ENCODE measurements around the gene CCDC196. TPM values are rescaled to one million over a fixed set of nuclear protein-coding genes. Genes with fewer than 3 reads are reported as not detected.

CCDC196 gene, protein sequence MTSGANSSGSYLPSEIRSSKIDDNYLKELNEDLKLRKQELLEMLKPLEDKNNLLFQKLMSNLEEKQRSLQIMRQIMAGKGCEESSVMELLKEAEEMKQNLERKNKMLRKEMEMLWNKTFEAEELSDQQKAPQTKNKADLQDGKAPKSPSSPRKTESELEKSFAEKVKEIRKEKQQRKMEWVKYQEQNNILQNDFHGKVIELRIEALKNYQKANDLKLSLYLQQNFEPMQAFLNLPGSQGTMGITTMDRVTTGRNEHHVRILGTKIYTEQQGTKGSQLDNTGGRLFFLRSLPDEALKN
- not detected in 2 replicates for polyA plus RNA-seq (2012; rRNA removed)
- not detected in 2 replicates for polyA plus RNA-seq (2012; cell fraction: cytosol; rRNA removed)
- not detected in 2 replicates for polyA plus RNA-seq (2012; cell fraction: nucleus; rRNA removed)

DNA sequence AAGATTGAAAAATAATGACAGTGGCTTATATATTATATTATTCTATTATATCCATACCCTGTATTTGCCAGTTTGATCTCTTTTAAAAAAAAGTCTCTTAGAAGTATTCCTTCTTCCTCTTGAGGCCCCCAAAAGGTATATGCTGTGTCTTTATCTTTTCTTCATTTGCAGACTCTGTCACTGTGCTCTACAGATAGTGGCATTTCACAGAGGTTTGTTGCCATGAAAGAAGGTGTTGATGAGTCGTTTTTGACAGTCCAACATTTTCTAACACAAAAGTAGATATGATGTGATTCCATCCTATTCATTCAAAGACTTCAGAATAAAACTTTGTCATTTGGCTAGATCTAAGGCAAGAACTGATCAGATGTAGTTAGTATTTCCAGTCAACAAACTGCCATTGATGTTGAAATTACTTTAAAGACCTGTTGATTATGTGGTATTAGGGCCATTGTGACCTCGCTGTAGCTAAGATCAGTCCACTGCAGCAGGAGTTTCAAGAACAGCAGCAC, at the start of gene CCDC196:
Gene CCDC196 (plus strand): TSS at position 462 of the 512 bp plus-strand sequence. CDS start 132 bp downstream, outside the sequence.
- 42% methylated on average over 2 of the region's 2 CpGs for WGBS (ENCODE audit: low lambda C conversion rate)
- no peak for TF ChIP-seq MEF2A (IDR thresholded peaks at IDR 0.05; ENCODE audit: borderline replicate concordance, low read depth)
- TF ChIP-seq TAF1 (IDR thresholded peaks at IDR 0.05; ENCODE audit: borderline replicate concordance, low read depth, low read length) = no peak
- no peak for TF ChIP-seq GATA2 (CRISPR knock-in tag; IDR thresholded peaks at IDR 0.05)
- TF ChIP-seq, protein P1, sequence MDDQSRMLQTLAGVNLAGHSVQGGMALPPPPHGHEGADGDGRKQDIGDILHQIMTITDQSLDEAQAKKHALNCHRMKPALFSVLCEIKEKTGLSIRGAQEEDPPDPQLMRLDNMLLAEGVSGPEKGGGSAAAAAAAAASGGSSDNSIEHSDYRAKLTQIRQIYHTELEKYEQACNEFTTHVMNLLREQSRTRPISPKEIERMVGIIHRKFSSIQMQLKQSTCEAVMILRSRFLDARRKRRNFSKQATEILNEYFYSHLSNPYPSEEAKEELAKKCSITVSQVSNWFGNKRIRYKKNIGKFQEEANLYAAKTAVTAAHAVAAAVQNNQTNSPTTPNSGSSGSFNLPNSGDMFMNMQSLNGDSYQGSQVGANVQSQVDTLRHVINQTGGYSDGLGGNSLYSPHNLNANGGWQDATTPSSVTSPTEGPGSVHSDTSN (IDR thresholded peaks at IDR 0.05) = no peak
- TF ChIP-seq POLR2AphosphoS5 (IDR thresholded peaks at IDR 0.05; ENCODE audit: low read depth, low read length) = no peak
- no peak for TF ChIP-seq SIN3A (IDR thresholded peaks at IDR 0.05; ENCODE audit: borderline replicate concordance, low read depth, low read length)
- Histone ChIP-seq H3K9me3 (no peaks in the 10 kb centered on the region), H3K9ac (no peak within 1 kb of the TSS), H2AFZ (ENCODE audit: low read depth) (no peak within 1 kb of the TSS), H3K27me3 (ENCODE audit: insufficient read depth) (no peaks in the 10 kb centered on the region), H4K20me1 (ENCODE audit: insufficient read depth) (no peaks in the 10 kb centered on the region), H3K4me1 (ENCODE audit: control insufficient read depth in 1 of 2, insufficient read depth in 2 of 2, low read depth in 1 of 2, low read length in 1 of 2) (peaks cover 0 to 2% of the 10 kb centered on the region in 2 experiments; a peak in 1 of 4 replicates), H3K9me2 (no peaks in the 10 kb centered on the region), H3F3A (replicated peaks; ENCODE audit: insufficient read depth) (no peaks in the 10 kb centered on the region), H3K4me3 (ENCODE audit: low read depth in 2 of 2, low read length in 1 of 2) (no peak within 1 kb of the TSS), H3K4me2 (no peak within 1 kb of the TSS), H3K79me2 (ENCODE audit: insufficient read depth) (no peaks in the 10 kb centered on the region), H3K27ac (ENCODE audit: low read depth in 2 of 2, low read length in 1 of 2) (no peak within 1 kb of the TSS), H3K36me3 (replicated peaks in 1 of 2; ENCODE audit: control insufficient read depth in 1 of 2, insufficient read depth in 2 of 2, low read length in 1 of 2) (no peaks in the 10 kb centered on the region)
- no peak for DNase-seq
- POLR2A ChIA-PET = no interaction called here
- CTCF ChIA-PET = interaction anchor here (1.2 kb wide), 1 partner anchor 9 kb away, joined by 5 read pairs; no protein-coding TSS in a partner anchor

DNA sequence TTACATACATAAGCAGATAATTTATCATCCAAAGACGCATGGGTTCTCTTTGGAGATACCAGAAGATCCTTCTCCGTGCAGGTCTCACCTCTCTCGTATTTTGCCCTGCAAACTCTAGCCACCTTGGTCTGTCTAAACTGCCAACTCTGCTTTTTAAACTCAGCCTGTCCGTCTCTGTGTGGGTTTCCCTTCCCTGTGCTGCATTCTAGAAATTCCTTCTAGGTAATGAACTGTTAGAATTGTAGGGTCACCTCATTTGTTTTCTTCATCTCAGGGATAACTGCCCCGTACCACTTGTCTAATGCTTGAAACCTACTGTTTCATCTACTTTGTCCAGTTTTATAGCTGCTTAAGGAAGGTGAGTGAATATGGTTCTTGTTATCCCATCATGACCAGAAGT, 45.4 kb upstream of the CCDC196 start:
- WGBS (ENCODE audit: low lambda C conversion rate) = 28% methylated on average over 5 of the region's 5 CpGs
- CTCF ChIA-PET = no interaction called here

More for the DNA sequence above, 45.4 kb upstream of the CCDC196 start:
- Histone ChIP-seq H3K4me1 (ENCODE audit: control insufficient read depth in 1 of 2, insufficient read depth in 2 of 2, low read depth in 1 of 2, low read length in 1 of 2) (peaks cover 0 to 3% of the 10 kb centered on the region in 2 experiments; a peak in 1 of 4 replicates), H3K79me2 (ENCODE audit: insufficient read depth) (no peaks in the 10 kb centered on the region), H3K9me3 (peaks cover 14% of the 10 kb centered on the region; the same call in 1 of the 2 replicates), H4K20me1 (ENCODE audit: insufficient read depth) (no peaks in the 10 kb centered on the region), H3K27ac (ENCODE audit: low read depth in 2 of 2, low read length in 1 of 2) (no peak overlapping the region), H3K4me3 (ENCODE audit: low read depth in 2 of 2, low read length in 1 of 2) (no peak overlapping the region), H3K9ac (no peak overlapping the region), H3K9me2 (no peaks in the 10 kb centered on the region), H2AFZ (ENCODE audit: low read depth) (no peak overlapping the region), H3K27me3 (ENCODE audit: insufficient read depth) (no peaks in the 10 kb centered on the region), H3K36me3 (replicated peaks in 1 of 2; ENCODE audit: control insufficient read depth in 1 of 2, insufficient read depth in 2 of 2, low read length in 1 of 2) (no peaks in the 10 kb centered on the region), H3K4me2 (no peak overlapping the region), H3F3A (replicated peaks; ENCODE audit: insufficient read depth) (no peaks in the 10 kb centered on the region)
- POLR2A ChIA-PET = no interaction called here
- TF ChIP-seq FOSL2 (IDR thresholded peaks at IDR 0.05; ENCODE audit: borderline replicate concordance, low read depth) (no peak), EP300 (IDR thresholded peaks at IDR 0.05; ENCODE audit: borderline replicate concordance in 1 of 2, low read depth in 1 of 2, low read length in 1 of 2) (no peak), RCOR1 (IDR thresholded peaks at IDR 0.05; ENCODE audit: low read length) (no peak), SIN3A (IDR thresholded peaks at IDR 0.05; ENCODE audit: borderline replicate concordance, low read depth, low read length) (no peak), TAF1 (IDR thresholded peaks at IDR 0.05; ENCODE audit: borderline replicate concordance, low read depth, low read length) (no peak), EZH2phosphoT487 (IDR thresholded peaks at IDR 0.05; ENCODE audit: borderline replicate concordance, low read depth) (no peak), ELF1 (IDR thresholded peaks at IDR 0.05) (no peak), NFIC (IDR thresholded peaks at IDR 0.05; ENCODE audit: borderline replicate concordance) (no peak)
- TF ChIP-seq, protein P2, sequence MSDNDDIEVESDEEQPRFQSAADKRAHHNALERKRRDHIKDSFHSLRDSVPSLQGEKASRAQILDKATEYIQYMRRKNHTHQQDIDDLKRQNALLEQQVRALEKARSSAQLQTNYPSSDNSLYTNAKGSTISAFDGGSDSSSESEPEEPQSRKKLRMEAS (IDR thresholded peaks at IDR 0.05; ENCODE audit: low read depth) = no peak
- no peak for DNase-seq
